GM18498 (cell line): ENCODE results near the gene MAGI1.

ENCODE experiments used
- ATAC-seq: cut with Tn5 transposase; IDR thresholded peaks from one replicate; pipeline ENCODE4 v1.9.1; 2021; ENCODE audit warnings: mild to moderate bottlenecking, moderate library complexity; ENCODE audit not compliant: unreplicated experiment

Gene MAGI1

DNA sequence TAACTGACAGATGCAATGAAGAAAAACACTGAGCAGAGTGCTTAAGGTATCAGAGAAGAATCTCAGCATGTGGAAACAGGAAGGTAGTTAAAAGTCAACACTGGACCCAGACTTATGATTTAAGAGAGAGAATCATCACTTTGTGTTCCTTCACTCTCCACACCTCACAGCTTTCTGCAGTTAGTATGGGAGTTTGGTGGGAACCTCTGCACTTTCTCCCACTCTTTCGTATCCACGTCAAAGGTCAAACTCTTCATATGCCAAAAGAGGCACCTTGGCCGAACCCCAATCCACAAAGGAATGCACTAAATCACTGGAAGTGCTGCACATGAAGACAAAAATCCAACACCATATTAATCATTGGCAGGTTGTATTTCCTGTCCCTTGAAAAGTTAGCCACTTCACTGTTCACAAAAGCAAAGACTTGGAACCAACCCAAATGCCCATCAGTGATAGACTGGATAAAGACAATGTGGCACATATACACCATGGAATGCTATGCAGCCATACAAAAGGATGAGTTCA lies 361.2 kb downstream of the MAGI1 start:
- ATAC-seq = no peak

DNA sequence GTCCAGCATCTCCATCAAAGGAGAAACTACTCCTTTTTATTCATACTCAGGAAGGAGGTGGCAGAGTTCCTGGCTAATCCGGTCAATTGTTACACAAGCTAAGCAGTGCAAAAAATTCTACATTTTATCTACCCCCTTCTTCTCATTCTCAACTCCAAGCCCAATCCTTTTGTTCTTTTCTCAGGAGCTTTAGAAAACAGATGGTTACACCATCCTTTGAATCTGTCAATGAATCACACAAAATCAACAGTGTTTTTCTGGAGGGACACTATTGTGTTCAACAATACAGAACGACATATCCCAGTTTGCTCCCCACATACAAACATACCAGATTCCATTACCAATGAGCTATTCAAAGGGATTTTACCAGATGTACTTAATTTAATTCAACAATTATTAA lies 362.1 kb downstream of the MAGI1 start:
- no peak for ATAC-seq

DNA sequence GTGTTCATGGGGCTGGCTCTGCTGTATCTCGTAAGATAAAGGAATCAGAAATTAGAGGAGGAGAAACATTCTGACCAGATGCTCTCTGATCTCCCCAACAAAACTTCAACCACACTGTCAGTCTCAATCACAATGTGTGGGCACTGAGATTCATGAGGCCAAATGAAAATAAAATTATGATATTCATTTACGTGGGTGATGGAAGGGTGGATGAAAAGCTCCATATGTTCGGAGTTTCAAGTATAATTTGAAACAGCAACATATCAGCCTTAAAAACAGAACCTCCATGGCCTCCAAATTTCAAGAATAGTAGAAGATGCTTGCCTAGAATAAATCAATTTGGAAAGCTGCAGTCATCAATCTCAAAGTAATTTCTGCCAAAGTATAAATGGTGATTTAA lies 363.7 kb downstream of the MAGI1 start:
- ATAC-seq = no peak

DNA sequence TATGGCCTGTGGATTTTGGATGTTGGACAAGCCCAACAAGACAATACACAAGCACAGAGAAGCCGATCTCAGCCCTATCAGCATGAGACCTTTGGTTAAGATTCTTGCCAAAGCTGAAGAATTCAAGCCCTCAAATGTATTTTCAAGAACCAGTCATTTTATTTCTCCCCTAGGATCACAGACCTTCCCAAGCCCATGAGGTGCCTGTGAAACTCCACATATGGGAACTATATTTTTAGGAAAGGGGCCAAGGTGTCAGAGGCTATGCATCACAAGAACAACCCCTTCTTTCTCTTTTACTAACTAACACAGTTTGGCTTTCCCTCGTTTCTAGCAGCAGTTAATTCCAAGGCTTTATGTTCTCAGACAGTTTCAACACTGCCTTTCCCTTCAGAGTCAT lies 364.5 kb downstream of the MAGI1 start:
- no peak for ATAC-seq

DNA sequence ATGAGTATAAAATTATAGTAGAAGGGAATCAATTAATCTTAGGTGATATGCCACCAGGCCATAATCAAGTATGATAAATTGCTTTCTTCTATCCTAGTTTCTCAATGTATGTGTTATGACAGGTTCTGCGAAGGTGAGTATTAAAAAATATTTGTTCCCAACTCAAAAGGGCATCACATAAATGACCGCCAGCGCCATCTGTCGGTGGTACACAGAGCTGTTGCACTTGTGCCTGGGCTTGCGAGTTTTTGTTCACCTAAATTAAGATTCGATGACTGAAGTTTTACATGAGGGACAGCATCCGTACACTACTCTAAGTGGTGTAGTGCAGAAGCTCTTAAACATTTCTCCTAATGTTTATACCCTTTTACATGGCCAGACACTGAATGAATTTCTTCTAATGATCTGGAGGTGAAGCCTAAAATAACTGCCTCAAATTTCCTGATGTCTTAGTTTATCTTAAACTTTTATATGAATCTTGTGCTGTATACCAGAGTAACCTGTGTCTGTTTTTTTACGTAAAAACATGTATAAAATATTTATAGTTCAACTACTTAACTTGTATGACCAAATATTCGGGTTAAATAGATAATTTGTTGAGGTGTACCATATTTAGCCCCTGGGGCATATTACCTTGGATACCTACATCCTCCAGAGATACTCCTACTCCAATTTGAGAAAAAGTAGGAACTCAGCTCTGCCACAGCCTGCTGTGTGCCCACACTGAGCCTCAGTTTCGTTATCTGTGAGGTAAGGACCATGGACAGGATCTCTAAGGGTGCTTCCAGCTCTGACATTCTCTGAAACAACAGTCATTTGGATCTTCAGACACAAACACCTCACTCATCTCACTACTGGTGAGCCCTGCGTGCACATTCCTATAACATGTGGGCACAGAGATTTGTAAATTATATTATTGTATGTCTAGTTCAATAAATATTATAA lies 365.6 kb downstream of the MAGI1 start:
- no peak for ATAC-seq

DNA sequence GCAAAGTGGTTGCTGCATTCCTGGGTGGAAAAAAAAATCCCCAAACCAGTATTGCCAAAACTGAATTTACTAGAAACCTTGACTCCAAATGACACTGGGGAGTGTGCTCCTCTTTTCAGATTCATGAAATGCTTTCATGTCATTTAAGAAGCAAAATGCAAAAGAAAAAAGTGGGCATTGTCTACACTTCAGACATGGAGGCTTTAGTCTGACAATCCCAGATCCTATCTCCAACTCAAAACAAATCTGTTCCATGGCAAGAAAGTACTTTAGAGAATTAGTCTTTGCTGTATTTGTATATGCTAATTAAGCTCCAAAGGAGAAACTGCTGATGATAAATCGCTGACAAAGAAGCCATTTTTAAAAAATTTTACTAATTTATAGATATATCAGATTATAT lies 366.7 kb downstream of the MAGI1 start:
- no peak for ATAC-seq

DNA sequence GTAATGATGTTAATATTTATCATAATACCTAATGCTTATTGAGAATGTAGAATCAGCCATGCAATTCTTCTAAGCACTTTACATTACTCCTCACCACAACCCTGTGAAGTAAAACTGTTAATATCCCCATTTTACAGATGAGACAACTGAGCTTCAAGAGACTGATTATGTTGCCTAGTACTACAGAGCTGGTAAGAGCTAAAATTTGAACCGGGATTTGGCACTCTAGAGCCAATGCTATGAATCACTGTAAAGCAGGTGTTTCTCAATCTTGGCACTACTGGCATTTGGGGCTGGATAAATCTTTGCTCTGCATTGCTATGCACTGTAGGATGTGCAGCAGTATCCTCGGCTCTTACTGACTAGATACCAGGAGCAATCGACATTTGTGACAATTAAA lies 367.7 kb downstream of the MAGI1 start:
- no peak for ATAC-seq

DNA sequence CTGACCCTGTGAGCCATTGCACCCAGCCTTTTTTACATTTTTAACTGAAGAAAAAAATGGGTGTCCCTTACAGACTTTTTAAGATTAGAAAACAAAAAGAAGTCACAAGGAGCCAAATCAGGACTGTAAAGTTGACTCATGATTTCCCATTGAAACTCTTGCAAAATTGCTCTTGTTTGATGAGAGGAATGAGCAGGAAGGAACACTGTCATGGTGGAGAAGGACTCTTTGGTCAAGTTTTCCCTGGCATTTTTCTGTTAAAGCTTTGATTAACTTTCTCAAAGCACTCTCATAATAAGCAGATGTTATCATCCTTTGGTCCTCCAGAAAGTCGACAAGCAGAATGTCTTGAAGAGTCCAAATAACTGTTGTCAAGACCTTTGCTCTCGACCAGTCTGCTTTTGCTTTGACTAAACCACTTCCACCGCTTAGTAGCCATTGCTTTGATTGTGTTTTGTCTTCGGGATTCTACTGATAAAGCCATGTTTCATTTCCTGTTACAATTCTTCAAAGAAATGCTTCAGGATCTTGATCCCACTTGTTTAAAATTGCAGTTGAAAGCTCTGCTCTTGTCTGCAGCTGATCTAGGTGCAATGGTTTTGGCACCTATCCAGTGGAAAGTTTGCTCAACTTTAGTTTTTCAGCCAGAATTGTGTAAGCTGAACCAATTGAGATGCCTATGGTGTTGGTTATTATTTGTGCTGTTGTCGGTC lies 369.4 kb downstream of the MAGI1 start:
- ATAC-seq = no peak

DNA sequence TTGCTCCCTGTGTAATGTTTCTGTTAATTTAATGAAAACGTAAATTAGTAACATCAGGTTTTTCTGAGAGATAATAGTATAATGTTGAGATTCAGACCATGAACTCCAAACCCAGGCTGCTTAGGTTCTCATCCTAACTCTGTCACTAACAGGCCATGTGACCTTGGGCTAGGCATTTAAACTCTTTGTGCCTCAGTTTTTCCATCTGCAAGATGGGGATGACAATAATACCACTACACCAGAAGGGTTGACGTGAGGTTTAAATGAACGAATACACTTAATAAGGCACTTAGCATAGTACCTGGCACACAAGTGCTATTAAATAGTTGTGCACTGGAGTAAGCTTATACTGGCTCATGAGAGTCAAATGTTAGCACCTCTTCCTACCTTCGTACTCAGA lies 370.8 kb downstream of the MAGI1 start:
- ATAC-seq = no peak

DNA sequence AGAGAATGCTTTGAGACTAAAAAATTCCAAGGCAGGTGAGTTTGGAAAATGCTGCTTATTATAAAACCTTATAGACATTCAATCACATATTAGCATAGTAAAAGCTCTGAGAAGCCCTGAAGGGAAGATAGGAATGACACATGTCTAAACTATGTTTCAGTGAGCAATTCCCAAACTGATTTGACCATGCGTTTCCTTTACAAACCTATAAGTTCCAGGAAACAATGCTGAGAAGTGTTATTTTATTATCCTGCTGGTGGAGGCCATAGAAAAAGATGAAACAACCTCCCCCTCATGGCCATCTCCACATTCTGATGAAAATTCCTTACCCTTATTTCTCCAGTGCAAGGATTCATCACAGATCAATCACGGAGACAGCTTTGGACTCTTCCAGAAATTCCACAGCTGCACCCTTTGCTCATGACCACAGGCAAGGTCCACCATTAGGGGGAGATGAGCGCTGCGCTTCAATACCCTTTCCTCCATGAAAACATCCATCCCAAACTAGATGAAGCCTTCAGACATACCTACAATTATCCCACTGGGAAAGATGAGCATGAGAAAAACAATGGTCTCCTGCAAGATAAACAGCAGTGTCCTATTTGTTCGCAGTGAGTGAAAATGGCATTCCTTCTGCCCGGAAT lies 372.1 kb downstream of the MAGI1 start:
- ATAC-seq = no peak

DNA sequence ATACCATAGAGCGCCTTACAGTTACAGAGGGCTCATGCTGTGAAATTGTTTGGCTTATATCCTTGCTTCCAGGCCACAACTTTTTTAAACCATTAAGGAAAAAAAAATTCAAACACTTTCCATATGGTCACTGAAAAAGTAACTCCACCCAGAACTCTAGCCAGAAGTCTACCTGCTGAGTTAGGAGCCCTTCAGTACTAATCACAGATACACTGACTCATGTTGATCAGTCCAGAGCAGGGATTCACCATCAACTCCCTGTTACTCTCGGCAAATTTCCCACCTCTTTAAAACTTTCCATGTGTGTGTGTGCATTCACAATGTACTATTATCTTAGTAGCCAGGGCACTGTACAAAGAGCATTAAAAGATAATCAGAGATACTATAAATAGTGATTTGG lies 372.8 kb downstream of the MAGI1 start:
- ATAC-seq = no peak

DNA sequence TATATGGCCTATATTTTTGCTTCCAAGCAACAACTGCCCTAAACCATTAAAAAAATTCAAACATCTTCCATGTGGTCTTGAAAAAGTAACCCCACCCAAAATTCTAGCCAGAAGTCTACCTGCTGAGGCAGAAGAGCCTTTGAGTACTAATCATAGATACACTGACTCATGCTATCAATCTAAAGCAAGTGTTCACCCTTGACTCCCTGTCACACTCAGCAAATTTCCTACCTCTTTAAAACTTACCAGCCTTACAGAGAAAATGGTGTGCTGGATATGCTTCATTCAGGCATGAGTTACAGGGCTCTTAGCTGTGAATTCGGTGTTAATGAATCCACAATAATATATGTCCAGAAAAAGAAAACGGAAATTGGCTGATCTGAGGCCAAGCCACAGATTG lies 373.8 kb downstream of the MAGI1 start:
- ATAC-seq = no peak

DNA sequence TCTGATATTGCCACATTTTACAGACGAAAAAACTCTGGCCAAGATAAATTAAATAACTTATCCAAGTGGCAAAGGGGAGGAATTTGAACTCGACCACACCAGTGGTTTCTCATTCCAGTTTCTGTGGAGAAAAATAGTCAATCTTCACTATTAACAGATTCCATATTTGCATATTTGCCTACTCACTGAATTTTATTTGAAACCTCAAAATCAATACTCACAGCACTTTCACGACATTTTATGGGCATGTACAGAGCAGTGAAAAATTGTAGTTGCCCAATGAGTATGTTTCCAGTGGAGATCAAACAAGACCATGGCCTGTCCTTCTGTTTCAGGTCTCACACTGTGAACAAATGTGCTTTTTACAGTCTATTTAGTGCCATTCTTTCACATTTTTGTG lies 374.3 kb downstream of the MAGI1 start:
- ATAC-seq = no peak

DNA sequence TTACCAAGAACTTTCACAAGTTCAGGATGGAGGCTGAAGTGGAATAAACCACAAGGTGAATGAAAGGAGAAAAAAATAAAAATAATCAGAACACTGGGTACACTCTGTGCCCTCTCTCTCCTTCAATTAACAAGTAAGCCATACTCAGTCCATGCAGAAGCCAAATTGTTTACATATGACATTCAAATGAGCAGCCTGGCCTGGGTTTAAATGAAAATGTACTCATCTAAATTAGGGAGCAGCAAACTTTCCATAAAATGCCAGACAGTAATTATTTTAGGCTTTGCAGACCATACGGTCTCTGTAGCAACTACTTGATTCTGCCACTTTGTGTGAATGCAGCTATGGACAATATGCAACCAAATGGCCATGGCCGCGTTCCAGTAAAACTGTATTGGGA lies 376.6 kb downstream of the MAGI1 start:
- no peak for ATAC-seq

DNA sequence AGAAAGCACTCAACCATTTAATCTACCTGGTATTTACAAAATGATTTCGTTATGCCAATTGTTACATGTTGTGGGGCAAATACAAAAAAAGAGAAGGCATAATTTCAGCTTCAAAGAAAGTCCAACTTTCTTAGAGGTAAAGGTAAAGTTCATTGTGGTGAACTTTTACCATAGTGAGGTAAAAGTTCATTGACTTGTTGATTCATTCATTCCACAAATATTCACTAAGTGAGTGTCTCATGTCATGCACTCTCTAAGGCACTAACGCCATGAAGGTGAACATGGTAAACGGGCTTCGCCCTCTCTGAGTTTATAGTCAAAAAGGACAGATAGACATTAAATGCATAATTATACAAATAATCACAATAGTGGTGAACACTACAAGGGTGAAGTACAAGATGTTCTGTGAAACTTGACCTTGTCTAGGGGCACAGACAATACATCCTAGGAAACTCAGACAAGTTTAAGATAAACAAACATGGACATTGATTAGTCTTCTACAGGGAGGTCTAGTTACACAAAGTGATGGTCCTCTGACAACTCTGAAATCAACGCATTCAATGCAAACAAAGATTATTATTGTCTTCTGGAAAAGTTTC lies 378.6 kb downstream of the MAGI1 start:
- ATAC-seq = no peak

DNA sequence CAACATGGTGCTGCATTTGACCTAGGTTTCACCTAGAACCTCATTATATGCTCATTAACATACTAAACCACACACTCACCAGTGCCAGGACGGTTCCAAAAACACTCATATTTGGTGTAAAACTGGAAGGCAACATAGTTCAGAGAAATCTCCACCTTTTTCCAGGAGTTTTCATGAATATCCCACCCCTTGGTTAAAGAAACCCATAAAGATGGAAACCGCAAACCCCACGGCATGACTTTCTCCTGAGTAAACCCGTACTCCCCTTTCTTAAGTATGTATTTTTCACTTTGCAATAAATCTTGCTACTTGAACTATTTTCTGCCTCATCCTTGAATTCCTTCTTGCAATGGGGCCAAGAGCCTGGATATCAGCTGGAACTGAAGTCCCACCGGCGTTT lies 379.3 kb downstream of the MAGI1 start:
- no peak for ATAC-seq

DNA sequence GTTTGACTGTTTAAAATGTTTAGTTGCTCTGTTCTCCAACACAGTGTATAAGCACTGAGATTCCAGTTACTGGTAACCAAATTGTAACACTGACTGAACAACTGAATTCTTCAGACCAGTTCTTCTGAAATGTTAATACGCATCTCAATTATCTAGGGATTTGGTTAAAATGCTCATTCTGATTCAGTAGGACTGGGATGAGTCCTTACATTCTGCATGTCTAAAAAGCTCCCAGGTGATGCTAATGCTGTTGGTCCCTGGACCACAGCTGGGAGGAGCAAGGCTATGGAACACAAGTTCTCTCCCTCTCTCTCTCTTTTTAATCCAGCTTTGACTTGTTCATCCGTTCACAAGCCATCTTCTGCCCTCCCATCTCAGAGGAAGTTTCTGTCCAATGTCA lies 380.3 kb downstream of the MAGI1 start:
- ATAC-seq = no peak

DNA sequence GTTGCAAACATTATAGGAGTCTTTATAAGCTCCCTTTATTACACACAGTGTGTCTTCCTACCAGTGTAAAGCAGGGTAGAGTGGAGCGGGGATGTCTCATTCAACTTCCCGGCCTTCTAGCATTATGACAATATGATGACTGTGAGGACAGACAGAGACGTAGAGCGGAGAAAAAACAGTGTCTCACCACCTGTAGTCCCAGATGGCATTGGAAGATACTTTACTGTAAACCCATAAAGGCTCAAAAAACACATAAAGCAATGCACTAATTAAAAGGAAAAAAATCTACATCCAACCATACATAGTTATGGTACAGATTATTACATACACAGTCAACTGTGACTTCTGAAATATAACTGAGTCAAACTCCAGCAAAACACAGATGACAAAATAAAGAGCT lies 383.7 kb downstream of the MAGI1 start:
- ATAC-seq = no peak

DNA sequence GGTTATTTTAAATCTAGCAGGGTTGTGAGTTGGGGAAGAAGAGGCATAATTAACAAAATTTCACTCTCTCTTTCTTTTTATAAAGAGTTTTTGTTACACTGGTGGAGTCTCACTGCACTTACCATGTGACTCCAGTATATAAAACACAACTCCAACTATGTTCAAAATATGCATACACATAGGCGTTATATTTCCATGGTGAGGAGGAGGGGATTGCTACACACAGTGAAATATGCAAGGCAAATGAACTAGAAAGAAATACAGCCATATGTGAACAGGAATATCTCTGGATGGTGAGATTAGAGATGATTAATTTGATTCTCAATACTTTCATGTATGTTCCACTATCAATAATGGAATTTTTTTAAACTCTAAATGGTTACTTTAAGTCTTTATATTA lies 385.0 kb downstream of the MAGI1 start:
- ATAC-seq = no peak

DNA sequence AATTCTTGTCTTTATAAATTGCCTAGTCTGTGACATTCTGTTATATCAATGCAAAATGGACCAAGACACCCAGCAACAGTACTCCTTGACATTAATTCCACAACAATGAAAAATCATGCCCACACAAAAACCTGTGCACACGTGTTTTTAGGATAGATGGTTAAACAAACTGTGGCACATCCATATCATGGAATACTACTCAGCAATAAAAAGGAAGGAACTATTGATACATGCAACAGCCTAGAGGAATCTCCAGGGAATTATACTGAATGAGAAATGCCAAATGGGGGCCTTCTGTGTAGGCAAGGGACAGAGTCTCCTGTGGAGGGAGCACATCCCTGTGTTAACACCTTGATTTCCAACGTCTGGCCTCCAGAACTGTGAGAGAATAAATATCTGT lies 388.5 kb downstream of the MAGI1 start:
- no peak for ATAC-seq

DNA sequence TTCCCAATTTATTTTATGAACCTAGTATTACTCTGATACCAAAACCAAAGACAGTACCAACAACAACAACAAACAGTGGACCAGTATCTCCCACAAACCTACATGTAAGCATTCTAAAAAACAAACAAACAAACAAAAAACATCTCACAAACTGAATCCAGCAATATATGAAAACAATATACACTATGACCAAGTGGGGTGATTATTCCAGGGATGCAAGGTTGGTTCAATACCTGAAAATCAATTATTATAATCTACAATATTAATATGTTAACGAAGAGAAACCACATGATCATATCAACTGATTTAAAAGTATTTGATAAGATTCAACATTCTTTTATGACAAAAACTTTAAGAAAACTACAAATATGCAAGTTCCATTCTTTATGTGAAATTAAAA lies 391.3 kb downstream of the MAGI1 start:
- ATAC-seq = no peak
